Left cardiac atrium (tissue), 4 donors: Measurements from ENCODE around the gene OR51F1. TPM values are rescaled to one million over a fixed set of nuclear protein-coding genes. Genes with fewer than 3 reads are reported as not detected.
"Not testable (repeated sequence)": the region's sequence is repeated elsewhere in the genome, so short reads cannot be mapped to it uniquely, and the experiment has no call there.

ENCODE experiments used
- ATAC-seq, 2 donors: fragments of 200-7000 bp; cut with Tn5 transposase; one replicate each; pipeline ENCODE4 v1.9.1; 2020; ENCODE audit warnings: mild to moderate bottlenecking in 2 of 2, moderate library complexity in 2 of 2
- DNase-seq: peaks from one replicate; pipeline ENCODE4 v3.0.0-alpha.2; 2020
- intact Hi-C, 2 donors: fragments of 100-400 bp; cut with DNase I; formaldehyde crosslinking; loops; one replicate each; pipeline versions ENCODE4 v1.14.1 to v1.15.1; 2022 to 2023
- long read RNA-seq: library from polyadenylated mRNA; unstranded; transcript quantifications from one replicate; pipeline ENCODE4 v2.0.0, GENCODE V29; 2021
- total RNA-seq, 2 donors: library from RNA; stranded (reverse); fragmentation: NEBNext Ultra II Directional; extraction: Animal tissue kit (Norgen Biotek cat#: 25700); gene quantifications; one replicate each; pipeline ENCODE4 v1.2.1, GENCODE V29; 2021
- donor health status: DM: no; HTN: yes; CAD: no.
- donor health status: DM: no; HTN: yes; CAD: no; lungs with severe emphysema.
- donor health status: DM: yes; HTN: yes; CAD: no.
- donor health status: Dilated cardiomyopathy.

Gene OR51F1, protein sequence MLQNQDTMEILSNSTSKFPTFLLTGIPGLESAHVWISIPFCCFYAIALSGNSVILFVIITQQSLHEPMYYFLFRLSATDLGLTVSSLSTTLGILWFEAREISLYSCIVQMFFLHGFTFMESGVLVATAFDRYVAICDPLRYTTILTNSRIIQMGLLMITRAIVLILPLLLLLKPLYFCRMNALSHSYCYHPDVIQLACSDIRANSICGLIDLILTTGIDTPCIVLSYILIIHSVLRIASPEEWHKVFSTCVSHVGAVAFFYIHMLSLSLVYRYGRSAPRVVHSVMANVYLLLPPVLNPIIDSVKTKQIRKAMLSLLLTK
- total RNA-seq = not detected
- long read RNA-seq = 0 reads

DNA sequence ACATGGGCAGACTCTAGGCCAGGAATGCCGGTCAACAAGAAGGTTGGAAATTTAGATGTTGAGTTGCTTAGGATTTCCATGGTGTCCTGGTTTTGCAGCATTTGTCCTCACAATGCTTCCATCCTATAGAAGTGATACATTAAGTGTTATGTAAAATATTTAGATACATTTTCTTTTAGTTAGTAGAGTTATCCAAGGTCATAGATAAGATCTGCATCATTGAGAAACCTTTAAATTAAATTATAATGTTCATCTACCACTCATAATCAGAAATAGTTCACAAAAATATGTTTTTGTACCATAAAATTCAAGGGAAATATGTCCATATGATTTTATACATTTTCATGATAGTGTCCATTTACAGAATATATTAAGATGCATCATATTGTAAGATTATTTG, at the start of gene OR51F1:
OR51F1 (minus strand) TSS at position 101 of the 400 bp plus-strand sequence; CDS start at position 101, 0 bp downstream.
- no peak for DNase-seq
- intact Hi-C loops = no loop called here
- no peak for ATAC-seq

DNA sequence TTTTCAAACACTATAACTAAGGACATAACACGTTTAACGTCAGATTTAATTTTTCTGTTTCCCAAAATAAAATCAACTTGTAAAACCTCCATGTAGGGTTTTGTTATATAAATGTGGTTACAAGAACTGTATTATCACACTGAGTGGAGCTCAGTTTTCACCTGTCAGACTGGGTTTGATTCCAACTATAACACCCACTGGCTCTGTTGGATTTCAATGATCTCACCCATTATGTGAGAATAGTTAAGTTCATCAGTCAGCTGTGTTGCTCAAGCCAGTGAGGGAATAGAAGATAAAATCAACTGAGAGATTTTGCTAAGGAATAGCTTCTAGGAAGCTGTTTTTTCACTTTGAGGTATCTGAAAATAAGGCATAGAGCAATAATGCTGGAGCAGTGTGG, 39.5 kb upstream of the OR51F1 start:
- ATAC-seq = peak in 1 of 2 donors; percentile 86
- no peak for DNase-seq
- intact Hi-C loops = no loop called here

- DNase-seq (no peak), ATAC-seq (peak in 1 of 2 donors; percentile 71)
- intact Hi-C loops = no loop called here
Measured at GRCh38 chr11:4808476-4808875, 38.7 kb upstream of the OR51F1 start.

DNA sequence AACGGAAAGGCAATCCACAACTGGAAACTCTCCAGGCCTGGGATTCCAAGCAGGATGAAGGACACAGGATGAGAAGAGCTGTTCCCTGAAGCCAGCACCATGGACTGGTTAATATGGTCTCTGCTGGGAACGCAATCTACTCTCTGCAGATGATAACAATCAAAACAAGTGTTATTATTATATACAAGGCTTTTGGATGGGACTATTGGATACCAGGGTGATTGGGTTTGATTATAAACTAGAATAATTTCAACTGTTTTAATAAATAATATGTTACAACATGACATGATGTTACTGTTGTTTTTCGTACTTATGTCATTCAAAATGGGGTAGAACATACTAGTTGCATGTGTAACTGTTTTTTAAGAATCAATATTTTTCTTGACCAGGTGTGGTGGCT, 34.5 kb upstream of the OR51F1 start, which contains the start of gene OR52R1:
OR52R1 (minus strand) TSS at position 101 of the 400 bp plus-strand sequence; CDS start at position 101, 0 bp downstream.
- ATAC-seq (no peak), DNase-seq (no peak)
- intact Hi-C loops = no loop called here

GRCh38 chr11:4801316-4801715, 31.6 kb upstream of the OR51F1 start:
- DNase-seq, intact Hi-C loops, ATAC-seq: not testable (repeated sequence)

DNA sequence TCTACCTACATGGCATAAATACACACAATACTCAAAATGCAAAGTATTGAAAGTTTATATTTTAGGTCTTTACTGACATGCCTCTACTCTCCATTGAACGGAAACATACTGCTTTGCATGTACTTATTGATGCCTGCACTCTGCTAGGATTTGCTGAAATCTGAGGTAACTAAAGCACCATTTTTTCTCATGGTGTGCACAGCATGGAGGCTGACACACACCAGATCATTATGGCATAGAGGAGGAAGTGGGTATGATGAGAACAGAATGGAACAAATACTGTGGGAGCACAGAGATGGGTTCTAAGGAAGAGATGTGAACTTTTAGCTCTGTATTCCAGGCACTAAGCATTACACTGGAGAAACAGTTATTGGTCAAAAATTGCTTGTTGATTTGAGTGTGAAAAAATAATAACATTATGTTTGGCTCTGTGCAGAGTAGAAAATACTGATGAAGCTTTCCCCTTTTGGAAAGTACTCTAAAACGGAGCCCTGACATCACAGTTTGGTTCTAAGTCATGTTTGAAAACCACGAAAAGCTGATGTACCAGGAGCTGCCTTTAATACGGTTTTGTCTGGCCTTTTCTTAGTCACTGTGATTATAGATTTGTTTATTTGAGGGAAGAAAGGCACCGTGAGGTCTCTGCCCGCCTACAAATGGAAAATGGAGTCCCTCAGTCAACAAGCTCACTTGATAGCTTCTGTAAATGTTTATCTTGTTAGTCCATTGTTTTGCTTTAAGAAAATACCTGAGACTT, 28.9 kb upstream of the OR51F1 start:
- intact Hi-C loops = no loop called here
- no peak for DNase-seq
- no peak for ATAC-seq

DNA sequence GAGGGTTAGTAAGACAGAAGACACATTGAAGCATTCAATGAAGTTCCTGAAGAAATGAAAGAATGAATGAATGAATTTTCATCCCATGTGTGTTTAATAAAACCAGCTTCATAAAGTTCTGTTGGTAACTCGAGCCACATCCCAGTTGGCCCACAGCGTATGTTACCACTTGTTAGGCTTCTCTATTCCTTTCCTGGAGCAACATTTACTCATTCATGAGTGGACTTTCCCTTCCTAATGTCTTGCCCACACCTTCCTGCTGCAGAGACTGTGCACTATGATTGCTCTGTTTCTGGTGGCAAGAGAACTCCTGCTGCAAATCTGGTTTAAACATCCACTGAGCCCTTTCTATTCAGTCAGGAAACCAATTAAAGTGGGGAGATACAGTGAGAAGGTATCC, 27.5 kb upstream of the OR51F1 start:
- DNase-seq = no peak
- no peak for ATAC-seq
- intact Hi-C loops = no loop called here

GRCh38 chr11:4782454-4782853, 12.7 kb upstream of the OR51F1 start:
- intact Hi-C loops = no loop called here
- DNase-seq (no peak), ATAC-seq (no peak)

DNA sequence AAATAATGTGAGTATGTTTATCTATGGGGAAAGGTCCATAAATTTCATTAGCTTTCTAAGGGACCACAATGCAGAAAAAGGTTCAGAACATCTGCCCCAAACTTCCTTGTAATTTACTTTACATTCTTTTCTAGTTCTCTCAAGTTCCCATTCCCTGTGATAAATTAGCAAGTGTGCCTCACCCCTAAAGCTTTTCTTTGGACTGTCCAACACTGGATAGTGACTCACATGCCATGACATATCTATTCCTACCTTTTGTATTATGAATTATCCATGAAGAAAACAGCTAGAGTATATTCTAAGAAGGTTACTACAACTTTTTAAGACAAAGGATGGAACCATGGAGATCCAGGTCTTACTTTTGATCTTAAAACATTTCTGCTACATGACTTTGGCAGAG, 1.6 kb downstream of the OR51F1 start:
- ATAC-seq = no peak
- no peak for DNase-seq
- intact Hi-C loops = no loop called here

- no peak for DNase-seq
- no peak for ATAC-seq
- intact Hi-C loops = no loop called here
Measured at GRCh38 chr11:4766420-4767043, 3.2 kb downstream of the OR51F1 start.

- ATAC-seq (no peak), DNase-seq (no peak)
- intact Hi-C loops = no loop called here
Measured at GRCh38 chr11:4763096-4763495, 6.6 kb downstream of the OR51F1 start.

DNA sequence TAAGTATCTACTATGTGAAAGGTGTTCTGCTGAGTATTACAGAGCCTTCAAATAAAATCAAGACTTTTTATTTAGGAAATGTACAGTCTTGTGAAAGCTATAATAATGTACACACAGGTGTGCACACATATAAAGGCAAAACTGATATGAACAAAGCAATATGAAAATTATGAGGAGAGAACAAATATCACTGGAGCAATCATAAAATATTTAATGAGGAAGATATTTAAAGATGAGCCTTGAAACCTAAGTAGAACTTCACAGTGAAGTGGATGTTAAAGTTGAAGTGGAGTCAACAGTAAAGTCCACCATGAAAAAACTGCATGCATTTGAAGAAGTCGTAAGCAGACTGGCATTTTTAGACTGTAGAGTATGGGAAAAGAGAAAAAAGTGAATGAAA, 18.5 kb downstream of the OR51F1 start:
- no peak for DNase-seq
- ATAC-seq = no peak
- intact Hi-C loops = loop anchor here in 1 of 2 donors (10.0 kb wide), 1 partner anchor 64 kb away; no protein-coding TSS in a partner anchor

GRCh38 chr11:4748438-4748837, 21.3 kb downstream of the OR51F1 start:
- DNase-seq = no peak
- intact Hi-C loops = no loop called here
- no peak for ATAC-seq

DNA sequence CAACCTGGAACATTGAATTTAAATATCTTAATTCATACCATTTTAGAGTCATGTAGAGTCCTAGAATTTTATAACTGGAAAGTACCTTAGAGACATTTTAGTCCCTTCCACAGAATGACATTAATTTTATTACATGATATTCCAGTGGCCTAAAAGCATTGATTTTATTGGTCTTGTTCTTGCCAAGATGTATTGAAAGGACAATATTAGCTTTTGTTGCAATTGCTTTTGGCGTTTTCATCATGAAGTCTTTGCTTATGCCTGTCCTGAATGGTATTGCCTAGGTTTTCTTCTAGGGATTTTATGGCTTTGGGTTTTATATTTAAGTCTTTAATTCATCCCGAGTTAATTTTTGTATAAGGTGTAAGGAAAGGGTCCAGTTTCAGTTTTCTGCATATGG, 29.0 kb downstream of the OR51F1 start:
- intact Hi-C loops = no loop called here
- ATAC-seq = no peak
- no peak for DNase-seq

DNA sequence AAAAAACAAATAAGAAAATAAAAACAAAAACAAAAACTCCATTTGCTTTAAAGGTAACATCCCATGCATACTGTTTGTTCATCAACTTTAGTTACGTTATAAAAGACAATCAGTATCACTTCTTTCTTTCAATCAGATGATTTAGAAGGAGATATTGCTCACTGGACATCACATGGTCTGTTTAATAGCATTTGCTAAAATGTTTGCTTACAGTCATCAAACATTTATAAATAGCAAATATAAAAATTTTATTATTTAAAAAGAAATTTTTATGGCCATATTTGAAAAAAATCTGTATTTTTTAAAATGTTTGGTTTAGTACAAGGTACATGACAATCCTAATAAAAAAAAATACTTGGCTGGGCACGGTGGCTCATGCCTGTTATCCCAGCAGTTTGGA, 42.6 kb downstream of the OR51F1 start:
- intact Hi-C loops = no loop called here
- DNase-seq (no peak), ATAC-seq (no peak)

- intact Hi-C loops, DNase-seq, ATAC-seq: not testable (repeated sequence)
Measured at GRCh38 chr11:4722616-4723534, 46.9 kb downstream of the OR51F1 start.
